K562 (cell line): ENCODE data around the gene RHOF. TPM values are rescaled to one million over a fixed set of nuclear protein-coding genes. Genes with fewer than 3 reads are reported as not detected.
A peak's percentile ranks its signal among the peaks of the same experiment; 100 is the strongest.

Source experiments
- ATAC-seq: fragments of 200-7000 bp; cut with Tn5 transposase; 3 replicates; pipeline ENCODE4 v1.9.1; 2020; ENCODE audit warnings: moderate library complexity
- BruUV-seq: library from RNA; stranded (reverse); fragments of 400-500 nt; replicated peaks from 2 replicates; lab custom pipeline; 2021; lab: Mats Ljungman, UMichigan
- CTCF ChIA-PET: fragments of 300-600 bp; formaldehyde crosslinking; extraction: SDS; loops from one replicate; lab custom pipeline; 2021; ENCODE audit warnings: low intra/inter-chr PET ratio; lab: Yijun Ruan, JAX
- POLR2A ChIA-PET: fragments of 300-600, 350-650 bp; sonication (Branson Sonifier 250); formaldehyde crosslinking; extraction: SDS; loops from one replicate; lab custom pipeline; 2021; ENCODE audit warnings: antibody characterized with exemption, inconsistent platforms; lab: Yijun Ruan, JAX
- DNase-seq, 4 experiments: peaks; one replicate each; pipeline versions ENCODE4 v3.0.0 to v3.0.0-alpha.2; 2011 to 2018; ENCODE audit warnings: low spot score in 3 of 4, mixed read lengths in 3 of 4; ENCODE audit errors: extremely low read depth in 1 of 4
- FAIRE-seq: peaks from 2 replicates; lab custom pipeline; 2011; peaks lifted over from hg19 to GRCh38; lab: Jason Lieb, UNC
- H2AFZ ChIP-seq: 2 replicates; pipeline ENCODE4 v1.6.0; 2011; ENCODE audit warnings: low read depth, low read length, control low read depth, inconsistent platforms
- H3K27ac ChIP-seq: fragments of 200-600 bp; 3 replicates; pipeline ENCODE4 v1.8.0; 2011; ENCODE audit warnings: low read depth, mild to moderate bottlenecking, control low read depth, inconsistent platforms, low read length, moderate library complexity, mixed read lengths; ENCODE audit errors: extremely low read depth
- H3K27me3 ChIP-seq, 2 experiments: fragments of 300-600 bp in 1 of 2; 2 replicates in 1 of 2; 3 replicates in 1 of 2; pipeline versions ENCODE4 v1.6.0 to v1.8.0; 2011; ENCODE audit warnings: inconsistent platforms in 2 of 2, low read length in 2 of 2, mild to moderate bottlenecking in 1 of 2, mixed read lengths in 1 of 2, moderate library complexity in 1 of 2; ENCODE audit not compliant: control insufficient read depth in 2 of 2, insufficient read depth in 2 of 2
- H3K36me3 ChIP-seq: fragments of 300-600 bp; 3 replicates; pipeline ENCODE4 v1.8.0; 2011; ENCODE audit warnings: mild to moderate bottlenecking, low read length, inconsistent platforms; ENCODE audit not compliant: control insufficient read depth, insufficient read depth
- H3K4me1 ChIP-seq, 2 experiments: fragments of 200-600 bp in 1 of 2; replicated peaks in 1 of 2; 2 replicates in 1 of 2; 3 replicates in 1 of 2; pipeline versions ENCODE4 v1.5.1 to v1.8.0; 2011; ENCODE audit warnings: inconsistent platforms in 2 of 2, low read length in 2 of 2, mild to moderate bottlenecking in 1 of 2, mixed read lengths in 1 of 2, moderate library complexity in 1 of 2; ENCODE audit not compliant: control insufficient read depth in 2 of 2, insufficient read depth in 2 of 2
- H3K4me2 ChIP-seq: 2 replicates; pipeline ENCODE4 v1.6.1; 2011; ENCODE audit warnings: low read length, control low read depth, inconsistent platforms, mixed read lengths; ENCODE audit not compliant: insufficient read depth
- H3K4me3 ChIP-seq: fragments of 200-600 bp; sonication (generic), shearing (Covaris generic); 2 replicates; pipeline ENCODE4 v1.5.1; 2016; ENCODE audit warnings: control low read depth, inconsistent platforms
- H3K79me2 ChIP-seq: fragments of 200-600 bp; 3 replicates; pipeline ENCODE4 v1.8.0; 2011; ENCODE audit warnings: low read length, inconsistent platforms; ENCODE audit not compliant: control insufficient read depth, insufficient read depth
- H3K9ac ChIP-seq, 2 experiments: 2 replicates each; pipeline versions ENCODE4 v1.6.0 to v1.6.1; 2011; ENCODE audit warnings: low read depth in 2 of 2, low read length in 2 of 2, control low read depth in 1 of 2, inconsistent platforms in 1 of 2, mild to moderate bottlenecking in 1 of 2, mixed read lengths in 1 of 2; ENCODE audit not compliant: insufficient read depth in 1 of 2
- H3K9me1 ChIP-seq: one replicate; pipeline ENCODE4 v1.6.0; 2011; ENCODE audit warnings: inconsistent platforms, mild to moderate bottlenecking, low read length, moderate library complexity; ENCODE audit not compliant: control insufficient read depth, insufficient read depth
- H3K9me3 ChIP-seq: replicated peaks from 2 replicates; pipeline ENCODE4 v1.5.1; 2011; ENCODE audit warnings: low read depth, low read length, inconsistent platforms; ENCODE audit not compliant: control insufficient read depth, insufficient read depth
- H4K20me1 ChIP-seq: replicated peaks from 2 replicates; pipeline ENCODE4 v1.6.1; 2011; ENCODE audit warnings: low read length, inconsistent platforms, mixed read lengths; ENCODE audit not compliant: control insufficient read depth, insufficient read depth
- PHF21A ChIP-seq: fragments of 450-650 bp; IDR thresholded peaks from 2 replicates; pipeline ENCODE4 v1.6.1; 2017; ENCODE audit warnings: low read depth, borderline replicate concordance
- ZBTB7A ChIP-seq: IDR thresholded peaks from 2 replicates; pipeline ENCODE4 v1.6.1; 2011; ENCODE audit warnings: low read depth, mild to moderate bottlenecking, low read length, moderate library complexity, borderline replicate concordance; ENCODE audit not compliant: control insufficient read depth
- WGBS: fragments of 100-300 bp; shearing (Covaris generic); methylation state at CpG from one replicate; pipeline ENCODE4 v1.1.6; 2016; ENCODE audit warnings: low coverage, mixed read lengths; ENCODE audit not compliant: insufficient coverage; ENCODE audit errors: missing lambda C conversion rate; 5-methylcytosine and 5-hydroxymethylcytosine counted together
- in situ Hi-C: fragments of 300-500 bp; cut with MboI; formaldehyde crosslinking; loops from 4 replicates; pipeline ENCODE4 v1.15.0; 2018; ENCODE audit warnings: inconsistent platforms, mixed read lengths
- intact Hi-C: fragments of 100-400 bp; cut with micrococcal nuclease; formaldehyde crosslinking; loops from 2 replicates; pipeline ENCODE4 v1.14.2; 2022
- polyA plus RNA-seq, 8 experiments: library from polyadenylated mRNA; depleted of rRNA in 4 of 8; stranded (reverse) in 5 of 8; unstranded in 3 of 8; fragments of >200 nt; fragmentation: Nextera tagmentation in 2 of 8; fragmentation: Illumina TruSeq in 1 of 8; extraction: Ambion mirVana in 2 of 8; extraction: Trizol in 1 of 8; gene quantifications; 2 replicates each; pipeline versions ENCODE4 v1.2.1 to v1.2.3, GENCODE V29; 2011 to 2014; ENCODE audit warnings: inconsistent platforms in 1 of 8, missing spikeins in 1 of 8
- total RNA-seq, 7 experiments: library from RNA; depleted of rRNA in 6 of 7; stranded (reverse); fragments of >200 nt in 6 of 7; fragmentation: Illumina TruSeq in 2 of 7; extraction: Trizol in 2 of 7; gene quantifications; 2 replicates each; pipeline versions ENCODE4 v1.2.1 to v1.2.3, GENCODE V29; 2011 to 2021; ENCODE audit warnings: low replicate concordance in 1 of 7
- TF ChIP-seq, protein P1 (sequence below): fragments of 450-650 bp; IDR thresholded peaks from 2 replicates; pipeline ENCODE4 v1.6.1; 2017; ENCODE audit warnings: antibody characterized with exemption, mild to moderate bottlenecking
- TF ChIP-seq, protein P2 (sequence below): sonication (generic); formaldehyde crosslinking; IDR thresholded peaks from 2 replicates; pipeline ENCODE4 v1.8.1; 2023; ENCODE audit warnings: mild to moderate bottlenecking, missing genetic modification reagents

Gene RHOF
- total and polyA plus RNA-seq, 9 of the 15 experiments (the other 6 are each of a cell fraction or from before 2014, with no cell fraction given) = 0.13 to 10.1 (median 4.0) TPM

DNA sequence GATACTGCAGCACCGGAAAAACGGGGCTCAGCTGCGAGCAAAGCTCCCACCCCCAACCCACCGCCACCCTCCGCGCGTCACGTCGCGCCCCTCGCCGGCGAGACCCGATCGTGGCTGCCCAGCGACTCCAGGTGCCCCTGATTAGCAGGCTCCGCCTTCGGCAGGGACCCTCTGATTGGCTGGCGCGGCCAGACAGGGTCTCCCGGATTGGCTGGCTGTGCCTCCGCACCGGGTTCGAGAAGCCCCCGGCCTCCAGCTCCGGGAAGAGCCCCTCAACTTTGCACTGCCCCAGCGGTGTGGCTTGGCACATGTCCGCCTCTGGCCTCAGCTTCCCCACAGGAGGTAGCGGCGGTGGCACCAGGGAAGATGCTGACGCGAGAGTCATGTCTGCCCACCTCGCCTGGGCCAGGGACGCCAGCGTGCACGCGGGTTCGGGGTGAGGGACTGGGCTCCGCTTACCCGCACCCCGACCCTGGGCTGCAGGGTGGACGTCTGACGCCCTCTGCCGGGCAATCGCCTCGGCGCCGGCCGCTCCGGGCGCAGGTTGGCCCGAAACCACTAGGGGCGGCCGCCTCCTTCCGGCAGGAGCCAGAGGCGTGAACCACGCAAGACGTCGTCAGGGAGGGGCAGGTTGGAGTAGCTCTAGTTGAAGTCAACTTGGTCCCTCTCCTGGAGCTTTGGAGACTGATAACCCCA is 498 bp upstream of the RHOF start (continued):
- TF ChIP-seq, protein P1, sequence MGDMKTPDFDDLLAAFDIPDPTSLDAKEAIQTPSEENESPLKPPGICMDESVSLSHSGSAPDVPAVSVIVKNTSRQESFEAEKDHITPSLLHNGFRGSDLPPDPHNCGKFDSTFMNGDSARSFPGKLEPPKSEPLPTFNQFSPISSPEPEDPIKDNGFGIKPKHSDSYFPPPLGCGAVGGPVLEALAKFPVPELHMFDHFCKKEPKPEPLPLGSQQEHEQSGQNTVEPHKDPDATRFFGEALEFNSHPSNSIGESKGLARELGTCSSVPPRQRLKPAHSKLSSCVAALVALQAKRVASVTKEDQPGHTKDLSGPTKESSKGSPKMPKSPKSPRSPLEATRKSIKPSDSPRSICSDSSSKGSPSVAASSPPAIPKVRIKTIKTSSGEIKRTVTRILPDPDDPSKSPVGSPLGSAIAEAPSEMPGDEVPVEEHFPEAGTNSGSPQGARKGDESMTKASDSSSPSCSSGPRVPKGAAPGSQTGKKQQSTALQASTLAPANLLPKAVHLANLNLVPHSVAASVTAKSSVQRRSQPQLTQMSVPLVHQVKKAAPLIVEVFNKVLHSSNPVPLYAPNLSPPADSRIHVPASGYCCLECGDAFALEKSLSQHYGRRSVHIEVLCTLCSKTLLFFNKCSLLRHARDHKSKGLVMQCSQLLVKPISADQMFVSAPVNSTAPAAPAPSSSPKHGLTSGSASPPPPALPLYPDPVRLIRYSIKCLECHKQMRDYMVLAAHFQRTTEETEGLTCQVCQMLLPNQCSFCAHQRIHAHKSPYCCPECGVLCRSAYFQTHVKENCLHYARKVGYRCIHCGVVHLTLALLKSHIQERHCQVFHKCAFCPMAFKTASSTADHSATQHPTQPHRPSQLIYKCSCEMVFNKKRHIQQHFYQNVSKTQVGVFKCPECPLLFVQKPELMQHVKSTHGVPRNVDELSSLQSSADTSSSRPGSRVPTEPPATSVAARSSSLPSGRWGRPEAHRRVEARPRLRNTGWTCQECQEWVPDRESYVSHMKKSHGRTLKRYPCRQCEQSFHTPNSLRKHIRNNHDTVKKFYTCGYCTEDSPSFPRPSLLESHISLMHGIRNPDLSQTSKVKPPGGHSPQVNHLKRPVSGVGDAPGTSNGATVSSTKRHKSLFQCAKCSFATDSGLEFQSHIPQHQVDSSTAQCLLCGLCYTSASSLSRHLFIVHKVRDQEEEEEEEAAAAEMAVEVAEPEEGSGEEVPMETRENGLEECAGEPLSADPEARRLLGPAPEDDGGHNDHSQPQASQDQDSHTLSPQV = peak; percentile 92
- TF ChIP-seq, all 486 proteins: peak for 164

DNA sequence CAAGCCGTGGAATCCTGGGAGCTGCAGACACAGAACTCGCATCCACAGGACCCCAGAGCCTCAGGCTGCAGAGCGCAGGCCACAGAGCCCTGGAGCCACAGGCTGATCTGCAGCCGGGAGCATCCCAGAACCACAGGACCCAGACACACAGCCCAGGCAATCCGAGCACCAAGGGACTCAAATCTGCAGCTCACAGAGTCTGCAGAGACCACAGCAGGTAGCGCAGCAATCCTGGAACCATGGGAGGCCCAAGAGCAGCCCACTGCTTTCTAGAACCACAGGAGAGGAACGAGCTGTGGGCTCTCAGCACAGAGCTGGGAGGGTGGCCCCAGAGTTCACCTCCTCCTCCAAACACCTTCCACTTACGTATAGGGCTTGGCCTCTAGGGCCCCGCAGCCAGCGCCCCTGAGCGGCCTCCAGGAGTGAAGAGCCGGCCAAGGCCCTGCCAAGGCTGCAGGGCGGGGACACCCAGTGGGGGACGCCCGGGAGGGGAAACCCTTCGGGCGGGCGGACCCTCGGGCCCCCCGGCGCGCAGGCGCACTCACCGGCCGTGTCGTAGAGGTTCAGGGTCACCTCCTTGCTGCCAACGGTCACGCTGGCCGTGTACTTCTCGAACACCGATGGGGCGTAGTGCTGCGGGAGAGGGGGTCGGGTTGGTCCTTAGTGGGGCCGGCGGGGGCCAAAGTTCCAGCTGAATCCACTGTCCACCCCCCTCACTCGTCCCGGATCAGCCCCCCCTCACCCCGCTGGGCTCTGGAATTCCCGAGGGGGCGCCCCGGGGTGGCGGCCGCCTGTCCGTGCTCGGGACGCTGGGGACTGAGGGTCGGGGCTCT is 665 bp downstream of the RHOF start:
- Histone ChIP-seq H2AFZ (no peak overlapping the region), H3K79me2 (peaks cover 33% of the 10 kb centered on the region), H3K4me2 (no peak overlapping the region), H3K27ac (no peak overlapping the region), H3K36me3 (peaks cover 16% of the 10 kb centered on the region; the same call in 2 of the 3 replicates), H3K27me3 (no peaks in the 10 kb centered on the region), H3K9ac (peak overlapping the region in 1 of 2 experiments; percentile 94; a peak in 1 of 4 replicates), H3K4me1 (peaks cover 24 to 77% of the 10 kb centered on the region in 2 experiments), H4K20me1 (no peaks in the 10 kb centered on the region), H3K9me1 (no peaks in the 10 kb centered on the region), H3K4me3 (no peak overlapping the region; the same call in 1 of the 2 replicates), H3K9me3 (no peaks in the 10 kb centered on the region)
- BruUV-seq = no TSS peak
- intact Hi-C loops = loop anchor here (5.0 kb wide), 1 partner anchor 241 kb away; no protein-coding TSS in a partner anchor
- CTCF ChIA-PET = interaction anchor here (1.7 to 5.9 kb wide), 4 partner anchors 16 to 96 kb away, joined by 4 to 73 read pairs (median 50); no protein-coding TSS in a partner anchor
- no peak for FAIRE-seq
- ATAC-seq = no peak
- in situ Hi-C loops = loop anchor here (5.0 kb wide), 2 partner anchors 101 to 241 kb away; no protein-coding TSS in a partner anchor
- TF ChIP-seq PHF21A (no peak), ZBTB7A (peak; percentile 49; the same call in 1 of the 2 replicates)
- TF ChIP-seq, protein P2, sequence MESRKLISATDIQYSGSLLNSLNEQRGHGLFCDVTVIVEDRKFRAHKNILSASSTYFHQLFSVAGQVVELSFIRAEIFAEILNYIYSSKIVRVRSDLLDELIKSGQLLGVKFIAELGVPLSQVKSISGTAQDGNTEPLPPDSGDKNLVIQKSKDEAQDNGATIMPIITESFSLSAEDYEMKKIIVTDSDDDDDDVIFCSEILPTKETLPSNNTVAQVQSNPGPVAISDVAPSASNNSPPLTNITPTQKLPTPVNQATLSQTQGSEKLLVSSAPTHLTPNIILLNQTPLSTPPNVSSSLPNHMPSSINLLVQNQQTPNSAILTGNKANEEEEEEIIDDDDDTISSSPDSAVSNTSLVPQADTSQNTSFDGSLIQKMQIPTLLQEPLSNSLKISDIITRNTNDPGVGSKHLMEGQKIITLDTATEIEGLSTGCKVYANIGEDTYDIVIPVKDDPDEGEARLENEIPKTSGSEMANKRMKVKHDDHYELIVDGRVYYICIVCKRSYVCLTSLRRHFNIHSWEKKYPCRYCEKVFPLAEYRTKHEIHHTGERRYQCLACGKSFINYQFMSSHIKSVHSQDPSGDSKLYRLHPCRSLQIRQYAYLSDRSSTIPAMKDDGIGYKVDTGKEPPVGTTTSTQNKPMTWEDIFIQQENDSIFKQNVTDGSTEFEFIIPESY = peak; percentile 60; the same call in 1 of the 2 replicates
- DNase-seq = no peak
- POLR2A ChIA-PET = interaction anchor here (0.5 to 9.4 kb wide), 6 partner anchors 8 to 117 kb away, joined by 3 to 194 read pairs (median 8); partner anchors contain the start of gene SETD1B
- 90% methylated on average over 19 of the region's 48 CpGs for WGBS
